SK-N-SH treated with all-trans-retinoic acid at 6 μM for 48 hours (cell line): ENCODE results near the gene MTMR3.

ENCODE experiments used
- ATAC-seq: fragments of 200-7000 bp; cut with Tn5 transposase; 3 replicates; pipeline ENCODE4 v1.9.1; 2020; ENCODE audit warnings: mild to moderate bottlenecking, moderate library complexity
- ARNTL ChIP-seq: fragments of 450-650 bp; formaldehyde crosslinking; IDR thresholded peaks from 2 replicates; pipeline ENCODE4 v1.5.0; 2020; ENCODE audit warnings: low read depth, mild to moderate bottlenecking, moderate library complexity, borderline replicate concordance
- BACH2 ChIP-seq: fragments of 250-450 bp; sonication (Bioruptor Pico); IDR thresholded peaks from 2 replicates; pipeline ENCODE4 v1.9.0; 2021; ENCODE audit warnings: mild to moderate bottlenecking, borderline replicate concordance
- CREB5 ChIP-seq: fragments of 250-450 bp; sonication (Bioruptor Pico); IDR thresholded peaks from 2 replicates; pipeline ENCODE4 v1.5.1; 2020; ENCODE audit warnings: low read depth, mild to moderate bottlenecking, moderate library complexity
- CSDC2 ChIP-seq: fragments of 250-450 bp; sonication (Bioruptor Pico); IDR thresholded peaks from 2 replicates; pipeline ENCODE4 v1.5.0; 2020; ENCODE audit warnings: mild to moderate bottlenecking, moderate library complexity
- CSRNP3 ChIP-seq: fragments of 250-450 bp; sonication (Bioruptor Pico); IDR thresholded peaks from 2 replicates; pipeline ENCODE4 v1.5.1; 2021; ENCODE audit warnings: mild to moderate bottlenecking, moderate library complexity
- ESRRG ChIP-seq: fragments of 250-450 bp; sonication (Bioruptor Pico); IDR thresholded peaks from 2 replicates; pipeline ENCODE4 v1.6.1; 2021; ENCODE audit warnings: mild to moderate bottlenecking
- ISL1 ChIP-seq: fragments of 250-450 bp; sonication (Bioruptor Pico); IDR thresholded peaks from 2 replicates; pipeline ENCODE4 v2.1.2; 2022; ENCODE audit warnings: mild to moderate bottlenecking, moderate library complexity
- OSR1 ChIP-seq: fragments of 250-450 bp; sonication (Bioruptor Pico); IDR thresholded peaks from 2 replicates; pipeline ENCODE4 v1.8.0; 2022; ENCODE audit warnings: moderate library complexity, mild to moderate bottlenecking, inconsistent platforms
- PATZ1 ChIP-seq: fragments of 250-450 bp; sonication (Bioruptor Pico); IDR thresholded peaks from 2 replicates; pipeline ENCODE4 v1.8.0; 2020; ENCODE audit warnings: mild to moderate bottlenecking, moderate library complexity, borderline replicate concordance
- POU6F1 ChIP-seq: fragments of 250-450 bp; sonication (Bioruptor Pico); IDR thresholded peaks from 2 replicates; pipeline ENCODE4 v1.8.0; 2021; ENCODE audit warnings: low read depth, mild to moderate bottlenecking, moderate library complexity, borderline replicate concordance
- PPARA ChIP-seq: fragments of 250-450 bp; sonication (Bioruptor Pico); IDR thresholded peaks from 2 replicates; pipeline ENCODE4 v1.5.0; 2020; ENCODE audit warnings: mild to moderate bottlenecking, borderline replicate concordance
- RARB ChIP-seq: fragments of 250-450 bp; sonication (Bioruptor Pico); IDR thresholded peaks from 2 replicates; pipeline ENCODE4 v1.8.0; 2021; ENCODE audit warnings: mild to moderate bottlenecking, moderate library complexity
- SNAI2 ChIP-seq: fragments of 250-450 bp; sonication (Bioruptor Pico); IDR thresholded peaks from 2 replicates; pipeline ENCODE4 v1.5.0; 2020; ENCODE audit warnings: mild to moderate bottlenecking, moderate library complexity
- TCF4 ChIP-seq: fragments of 250-450 bp; sonication (Bioruptor Pico); IDR thresholded peaks from 2 replicates; pipeline ENCODE4 v1.8.0; 2021; ENCODE audit warnings: mild to moderate bottlenecking, moderate library complexity, borderline replicate concordance
- TOX ChIP-seq: fragments of 250-450 bp; sonication (Bioruptor Pico); IDR thresholded peaks from 2 replicates; pipeline ENCODE4 v1.8.0; 2021; ENCODE audit warnings: mild to moderate bottlenecking, moderate library complexity, borderline replicate concordance
- TSHZ2 ChIP-seq: fragments of 250-450 bp; sonication (Bioruptor Pico); IDR thresholded peaks from 2 replicates; pipeline ENCODE4 v1.5.0; 2020; ENCODE audit warnings: mild to moderate bottlenecking, moderate library complexity
- ZC3H10 ChIP-seq: fragments of 250-450 bp; sonication (Bioruptor Pico); IDR thresholded peaks from 2 replicates; pipeline ENCODE4 v1.5.1; 2021; ENCODE audit warnings: mild to moderate bottlenecking, moderate library complexity
- ZFP3 ChIP-seq: fragments of 250-450 bp; sonication (Bioruptor Pico); IDR thresholded peaks from 2 replicates; pipeline ENCODE4 v1.5.0; 2020; ENCODE audit warnings: mild to moderate bottlenecking, moderate library complexity
- ZFP30 ChIP-seq: fragments of 450-650 bp; formaldehyde crosslinking; IDR thresholded peaks from 2 replicates; pipeline ENCODE4 v1.5.0; 2022; ENCODE audit warnings: mild to moderate bottlenecking, moderate library complexity
- ZNF565 ChIP-seq: fragments of 450-650 bp; formaldehyde crosslinking; conservative IDR thresholded peaks from 2 replicates; pipeline ENCODE4 v1.5.0; 2020; ENCODE audit warnings: low read depth, mild to moderate bottlenecking, moderate library complexity
- ZNF70 ChIP-seq: fragments of 450-650 bp; formaldehyde crosslinking; IDR thresholded peaks from 2 replicates; pipeline ENCODE4 v1.5.0; 2020; ENCODE audit warnings: mild to moderate bottlenecking, moderate library complexity

The MTMR3 gene

GRCh38 chr22:30013201-30013600, 130.2 kb downstream of the MTMR3 start:
- ATAC-seq, result no peak
- no peak for TF ChIP-seq ZFP30
- no peak for TF ChIP-seq CREB5 (CRISPR knock-in tag)
- no peak for TF ChIP-seq POU6F1 (CRISPR knock-in tag)
- no peak for TF ChIP-seq TOX (CRISPR knock-in tag)
- TF ChIP-seq SNAI2 (CRISPR knock-in tag), result no peak
- no peak for TF ChIP-seq ZNF70
- no peak for TF ChIP-seq ZFP3 (CRISPR knock-in tag)
- no peak for TF ChIP-seq CSDC2 (CRISPR knock-in tag)
- no peak for TF ChIP-seq ISL1 (CRISPR knock-in tag)
- no peak for TF ChIP-seq ZC3H10 (CRISPR knock-in tag)
- no peak for TF ChIP-seq OSR1 (CRISPR knock-in tag)
- TF ChIP-seq RARB (CRISPR knock-in tag), result no peak
- TF ChIP-seq ZNF565, result no peak
- TF ChIP-seq PPARA (CRISPR knock-in tag), result no peak
- no peak for TF ChIP-seq CSRNP3
- no peak for TF ChIP-seq PATZ1 (CRISPR knock-in tag)
- no peak for TF ChIP-seq ARNTL

- ATAC-seq, result no peak
- TF ChIP-seq PPARA (CRISPR knock-in tag) (no peak), TSHZ2 (CRISPR knock-in tag) (no peak), ARNTL (no peak), TOX (CRISPR knock-in tag) (no peak), ZNF565 (no peak), ZFP3 (CRISPR knock-in tag) (no peak), PATZ1 (CRISPR knock-in tag) (no peak), SNAI2 (CRISPR knock-in tag) (no peak), RARB (CRISPR knock-in tag) (no peak), ZFP30 (no peak), ESRRG (CRISPR knock-in tag) (no peak), ISL1 (CRISPR knock-in tag) (no peak), CREB5 (CRISPR knock-in tag) (no peak), TCF4 (CRISPR knock-in tag) (no peak), OSR1 (CRISPR knock-in tag) (no peak), BACH2 (CRISPR knock-in tag) (no peak), CSRNP3 (no peak), CSDC2 (CRISPR knock-in tag) (no peak)
Observed at GRCh38 chr22:30014244-30014643, 131.3 kb downstream of the MTMR3 start.
